Neural cell (in vitro differentiated cells): ENCODE measurements around the gene PIP5K1B. TPM values are rescaled to one million over a fixed set of nuclear protein-coding genes. Genes with fewer than 3 reads are reported as not detected.

ENCODE experiments used
- H2AFZ ChIP-seq: fragments of 200-600, 300-800 bp; sonication (generic), shearing (Covaris generic); 2 replicates; pipeline ENCODE4 v1.6.0; 2014; ENCODE audit warnings: low read depth, mild to moderate bottlenecking, antibody characterized with exemption, low read length, moderate library complexity
- H3F3A ChIP-seq: fragments of 200-600 bp; shearing (Covaris generic); 2 replicates; pipeline ENCODE4 v1.6.1; 2016; ENCODE audit warnings: mild to moderate bottlenecking, moderate library complexity, mixed read lengths, antibody characterized with exemption, low read length; ENCODE audit not compliant: insufficient read depth, poor library complexity, severe bottlenecking
- H3K27ac ChIP-seq: fragments of 200-600, 300-800 bp; sonication (generic), shearing (Covaris generic); 2 replicates; pipeline ENCODE4 v1.5.1; 2014; ENCODE audit warnings: mild to moderate bottlenecking, low read length, moderate library complexity
- H3K27me3 ChIP-seq: fragments of 300-800, 200-600 bp; sonication (generic), shearing (Covaris generic); 2 replicates; pipeline ENCODE4 v1.6.0; 2014; ENCODE audit warnings: mild to moderate bottlenecking, low read depth, low read length, moderate library complexity; ENCODE audit not compliant: insufficient read depth
- H3K36me3 ChIP-seq: fragments of 300-800, 200-600 bp; sonication (generic), shearing (Covaris generic); 2 replicates; pipeline ENCODE4 v1.5.1; 2014; ENCODE audit warnings: mild to moderate bottlenecking, antibody characterized with exemption, low read length, moderate library complexity; ENCODE audit not compliant: insufficient read depth
- H3K4me2 ChIP-seq: fragments of 300-800, 200-600 bp; sonication (generic), shearing (Covaris generic); 2 replicates; pipeline ENCODE4 v1.6.0; 2014; ENCODE audit warnings: mild to moderate bottlenecking, low read length
- H3K4me3 ChIP-seq: fragments of 300-800, 200-600 bp; sonication (generic), shearing (Covaris generic); 2 replicates; pipeline ENCODE4 v1.5.1; 2014; ENCODE audit warnings: mild to moderate bottlenecking, low read length, moderate library complexity
- H3K79me2 ChIP-seq: fragments of 200-600 bp; shearing (Covaris generic); replicated peaks from 2 replicates; pipeline ENCODE4 v1.6.0; 2014; ENCODE audit warnings: mild to moderate bottlenecking, low read length, moderate library complexity; ENCODE audit not compliant: insufficient read depth
- H3K9ac ChIP-seq: fragments of 300-800, 200-600 bp; sonication (generic), shearing (Covaris generic); 2 replicates; pipeline ENCODE4 v1.6.1; 2016; ENCODE audit warnings: mild to moderate bottlenecking, low read length, mixed read lengths
- H3K9me2 ChIP-seq: fragments of 200-600 bp; shearing (Covaris generic); 2 replicates; pipeline ENCODE4 v1.6.1; 2016; ENCODE audit warnings: mild to moderate bottlenecking, low read length, mixed read lengths; ENCODE audit not compliant: insufficient read depth
- H3K9me3 ChIP-seq: fragments of 200-600, 300-800 bp; sonication (generic), shearing (Covaris generic); 2 replicates; pipeline ENCODE4 v1.6.1; 2016; ENCODE audit warnings: mild to moderate bottlenecking, mixed run types, low read length, moderate library complexity, mixed read lengths
- H4K20me1 ChIP-seq: fragments of 200-600 bp; shearing (Covaris generic); 2 replicates; pipeline ENCODE4 v1.6.1; 2016; ENCODE audit warnings: mild to moderate bottlenecking, mixed run types; ENCODE audit not compliant: insufficient read depth
- CTCF ChIP-seq: fragments of 450-650 bp; IDR thresholded peaks from 2 replicates; pipeline ENCODE4 v1.5.1; 2014; ENCODE audit warnings: antibody characterized with exemption, mild to moderate bottlenecking, moderate library complexity; ENCODE audit not compliant: poor library complexity, severe bottlenecking
- EP300 ChIP-seq: fragments of 450-650 bp; conservative IDR thresholded peaks from 2 replicates; pipeline ENCODE4 v1.6.1; 2014; ENCODE audit warnings: antibody characterized with exemption, mild to moderate bottlenecking, moderate library complexity; ENCODE audit not compliant: poor library complexity, severe bottlenecking
- EZH2 ChIP-seq: fragments of 200-600, 300-800 bp; shearing (Covaris generic), sonication (generic); IDR thresholded peaks from 2 replicates; pipeline ENCODE4 v1.6.1; 2014; ENCODE audit warnings: antibody characterized with exemption, low read length, borderline replicate concordance, mild to moderate bottlenecking; ENCODE audit not compliant: insufficient read depth, poor library complexity, severe bottlenecking
- MXI1 ChIP-seq: fragments of 450-650 bp; conservative IDR thresholded peaks from 2 replicates; pipeline ENCODE4 v1.6.1; 2014; ENCODE audit warnings: antibody characterized with exemption, mild to moderate bottlenecking; ENCODE audit not compliant: poor library complexity, severe bottlenecking
- POLR2AphosphoS5 ChIP-seq: IDR thresholded peaks from 2 replicates; pipeline ENCODE4 v1.6.1; 2012
- RAD21 ChIP-seq: fragments of 450-650 bp; conservative IDR thresholded peaks from 2 replicates; pipeline ENCODE4 v1.6.1; 2014; ENCODE audit warnings: antibody characterized with exemption, mild to moderate bottlenecking, moderate library complexity
- REST ChIP-seq: IDR thresholded peaks from 2 replicates; pipeline ENCODE4 v1.6.1; 2012; ENCODE audit warnings: borderline replicate concordance
- SMC3 ChIP-seq: fragments of 450-650 bp; conservative IDR thresholded peaks from 2 replicates; pipeline ENCODE4 v1.6.1; 2014; ENCODE audit warnings: antibody characterized with exemption, mild to moderate bottlenecking, moderate library complexity; ENCODE audit not compliant: poor library complexity
- polyA plus RNA-seq: library from polyadenylated mRNA; depleted of rRNA; stranded (reverse); fragments of >200 nt; gene quantifications from 2 replicates; pipeline ENCODE4 v1.2.3, GENCODE V29; 2014

Gene PIP5K1B
- polyA plus RNA-seq, 1 donor from 2014 or later: 1.5 TPM

DNA sequence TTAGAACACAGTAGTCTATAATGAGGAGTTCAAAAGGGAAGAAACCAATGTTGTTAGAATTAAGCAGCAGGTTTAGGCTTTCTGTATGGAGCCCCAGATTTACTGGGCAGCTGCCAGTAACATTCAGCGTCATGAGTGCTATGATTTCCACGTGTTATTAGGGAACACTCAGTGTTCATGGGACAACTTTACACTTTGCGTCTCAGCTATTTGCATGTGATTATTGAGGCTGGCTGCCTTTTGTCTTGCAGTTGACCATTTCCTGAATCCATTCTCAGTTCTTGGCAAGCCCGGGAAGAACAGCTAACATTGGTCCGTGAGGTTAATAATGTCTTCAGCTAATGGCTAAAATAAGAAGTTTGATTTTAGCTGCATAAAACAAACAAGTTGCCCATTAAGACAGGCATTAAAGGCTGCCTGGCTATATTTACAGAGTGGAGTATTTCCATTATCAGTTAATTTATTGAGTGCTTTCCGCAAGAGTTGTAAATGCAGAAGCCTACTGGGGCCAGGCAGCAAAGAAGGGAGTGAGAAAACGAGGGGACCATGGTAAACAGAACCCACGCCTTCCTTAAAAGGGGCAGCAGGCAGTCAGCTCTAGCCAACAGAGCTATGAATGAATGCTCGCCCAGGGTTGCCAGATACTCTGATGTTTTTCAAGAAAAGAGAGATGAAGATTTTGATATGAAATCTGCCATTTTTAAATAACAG, 120.9 kb downstream of the PIP5K1B start:
- Histone ChIP-seq H3F3A (no peaks in the 10 kb centered on the region), H3K27ac (no peak overlapping the region), H3K9me2 (no peaks in the 10 kb centered on the region), H3K36me3 (no peaks in the 10 kb centered on the region), H3K79me2 (no peaks in the 10 kb centered on the region), H3K9ac (no peak overlapping the region), H3K27me3 (no peaks in the 10 kb centered on the region), H3K4me3 (no peak overlapping the region), H3K4me2 (no peak overlapping the region), H2AFZ (no peak overlapping the region), H4K20me1 (no peaks in the 10 kb centered on the region), H3K9me3 (no peaks in the 10 kb centered on the region)
- no peak for TF ChIP-seq MXI1
- no peak for TF ChIP-seq RAD21
- no peak for TF ChIP-seq REST
- no peak for TF ChIP-seq EZH2
- TF ChIP-seq POLR2AphosphoS5: no peak
- TF ChIP-seq CTCF: no peak
- no peak for TF ChIP-seq EP300

DNA sequence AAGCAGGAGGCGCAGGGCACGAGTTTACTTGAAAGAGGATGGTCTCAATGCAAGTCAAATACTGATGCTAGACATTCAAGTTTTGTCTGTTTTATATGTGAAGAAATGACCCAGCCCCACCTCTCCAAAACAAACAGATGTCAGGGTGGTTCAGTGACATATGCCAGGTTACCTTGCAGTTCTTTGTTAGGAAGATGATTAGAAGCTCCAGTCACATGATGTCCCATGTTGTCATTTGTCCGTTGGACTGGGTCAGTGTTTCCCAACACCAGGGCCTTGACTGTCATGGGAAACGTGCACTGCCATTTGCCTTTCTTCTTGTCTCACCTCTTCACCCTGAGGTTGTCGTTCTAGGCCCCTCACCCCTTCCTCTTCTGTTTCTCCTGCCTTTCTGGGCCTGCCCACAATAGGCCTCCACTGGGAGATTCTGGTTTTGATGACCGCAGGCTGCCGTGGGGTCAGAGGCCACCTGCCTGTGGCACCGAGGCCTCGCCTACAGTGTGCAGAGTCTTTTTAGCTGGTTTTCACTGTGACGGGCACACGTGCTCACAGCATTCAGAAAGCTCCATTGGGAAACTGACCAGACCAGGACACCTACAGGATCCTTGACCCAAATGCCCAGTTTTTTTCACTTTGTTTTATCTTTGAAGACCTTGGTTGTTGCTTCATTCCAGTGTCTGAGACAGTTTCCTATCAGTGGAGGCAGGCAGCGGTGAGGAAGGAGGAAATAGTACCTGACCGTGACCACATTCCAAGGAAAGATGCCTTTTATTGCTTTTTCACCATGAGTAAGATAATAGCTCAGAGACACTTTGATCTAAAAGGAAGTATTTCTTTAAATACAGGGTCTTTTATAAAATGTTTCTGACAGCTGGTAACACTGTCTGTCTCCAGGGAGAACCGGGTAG, 123.1 kb downstream of the PIP5K1B start:
- H3K4me3 ChIP-seq: no peak overlapping the region
- no peaks in the 10 kb centered on the region for H3K27me3 ChIP-seq
- H4K20me1 ChIP-seq: no peaks in the 10 kb centered on the region
- no peaks in the 10 kb centered on the region for H3K9me3 ChIP-seq
- H3K79me2 ChIP-seq: no peaks in the 10 kb centered on the region
- H3K27ac ChIP-seq: no peak overlapping the region
- no peak overlapping the region for H3K9ac ChIP-seq
- H3K4me2 ChIP-seq: no peak overlapping the region
- no peaks in the 10 kb centered on the region for H3F3A ChIP-seq
- no peaks in the 10 kb centered on the region for H3K36me3 ChIP-seq
- TF ChIP-seq SMC3 (no peak), POLR2AphosphoS5 (no peak), RAD21 (no peak), EZH2 (no peak), REST (no peak), MXI1 (no peak), EP300 (no peak)
- no peaks in the 10 kb centered on the region for H3K9me2 ChIP-seq
- H2AFZ ChIP-seq: no peak overlapping the region
